LNCAP (cell line): Measurements from ENCODE around the gene GSTP1.

ENCODE experiments used
- TF ChIP-seq, protein P1 (sequence below): fragments of 450-650 bp; IDR thresholded peaks from 2 replicates; pipeline ENCODE4 v1.5.1; 2017; ENCODE audit warnings: mild to moderate bottlenecking

Gene GSTP1

GRCh38 chr11:67558084-67558772 lies 25.4 kb upstream of the GSTP1 start:
- TF ChIP-seq, protein P1, sequence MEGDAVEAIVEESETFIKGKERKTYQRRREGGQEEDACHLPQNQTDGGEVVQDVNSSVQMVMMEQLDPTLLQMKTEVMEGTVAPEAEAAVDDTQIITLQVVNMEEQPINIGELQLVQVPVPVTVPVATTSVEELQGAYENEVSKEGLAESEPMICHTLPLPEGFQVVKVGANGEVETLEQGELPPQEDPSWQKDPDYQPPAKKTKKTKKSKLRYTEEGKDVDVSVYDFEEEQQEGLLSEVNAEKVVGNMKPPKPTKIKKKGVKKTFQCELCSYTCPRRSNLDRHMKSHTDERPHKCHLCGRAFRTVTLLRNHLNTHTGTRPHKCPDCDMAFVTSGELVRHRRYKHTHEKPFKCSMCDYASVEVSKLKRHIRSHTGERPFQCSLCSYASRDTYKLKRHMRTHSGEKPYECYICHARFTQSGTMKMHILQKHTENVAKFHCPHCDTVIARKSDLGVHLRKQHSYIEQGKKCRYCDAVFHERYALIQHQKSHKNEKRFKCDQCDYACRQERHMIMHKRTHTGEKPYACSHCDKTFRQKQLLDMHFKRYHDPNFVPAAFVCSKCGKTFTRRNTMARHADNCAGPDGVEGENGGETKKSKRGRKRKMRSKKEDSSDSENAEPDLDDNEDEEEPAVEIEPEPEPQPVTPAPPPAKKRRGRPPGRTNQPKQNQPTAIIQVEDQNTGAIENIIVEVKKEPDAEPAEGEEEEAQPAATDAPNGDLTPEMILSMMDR, result no peak

DNA sequence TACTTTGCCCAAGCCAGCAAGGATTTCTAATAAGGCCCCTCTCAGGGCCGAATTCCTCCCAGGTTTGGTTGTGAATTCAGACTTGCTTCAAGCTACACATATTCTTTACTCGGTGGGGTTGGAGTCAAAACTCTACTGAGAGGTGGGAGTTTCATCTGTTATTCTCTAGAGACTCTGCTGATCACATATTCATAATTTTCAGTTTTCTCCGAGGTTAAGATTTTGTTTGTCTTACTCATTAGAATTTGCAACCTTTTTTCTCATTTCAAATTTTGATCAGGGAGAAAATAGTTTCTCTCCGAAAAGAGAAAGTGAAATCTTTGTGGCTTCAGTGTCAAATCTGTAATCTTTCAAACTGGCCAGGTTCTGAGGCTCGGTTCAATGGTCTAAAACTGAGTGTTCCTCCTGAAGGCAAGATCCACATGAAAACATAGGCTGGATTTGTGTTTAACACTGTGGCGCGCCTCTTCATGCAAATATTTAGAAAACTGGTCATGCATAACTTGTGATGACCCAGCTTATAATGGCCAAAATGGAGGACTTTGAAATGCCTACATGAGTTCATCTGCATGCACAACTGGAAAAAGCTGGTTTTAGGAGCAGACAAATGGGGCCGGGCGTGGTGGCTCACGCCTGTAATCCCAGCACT lies 21.5 kb upstream of the GSTP1 start:
- TF ChIP-seq, protein P1, result no peak

DNA sequence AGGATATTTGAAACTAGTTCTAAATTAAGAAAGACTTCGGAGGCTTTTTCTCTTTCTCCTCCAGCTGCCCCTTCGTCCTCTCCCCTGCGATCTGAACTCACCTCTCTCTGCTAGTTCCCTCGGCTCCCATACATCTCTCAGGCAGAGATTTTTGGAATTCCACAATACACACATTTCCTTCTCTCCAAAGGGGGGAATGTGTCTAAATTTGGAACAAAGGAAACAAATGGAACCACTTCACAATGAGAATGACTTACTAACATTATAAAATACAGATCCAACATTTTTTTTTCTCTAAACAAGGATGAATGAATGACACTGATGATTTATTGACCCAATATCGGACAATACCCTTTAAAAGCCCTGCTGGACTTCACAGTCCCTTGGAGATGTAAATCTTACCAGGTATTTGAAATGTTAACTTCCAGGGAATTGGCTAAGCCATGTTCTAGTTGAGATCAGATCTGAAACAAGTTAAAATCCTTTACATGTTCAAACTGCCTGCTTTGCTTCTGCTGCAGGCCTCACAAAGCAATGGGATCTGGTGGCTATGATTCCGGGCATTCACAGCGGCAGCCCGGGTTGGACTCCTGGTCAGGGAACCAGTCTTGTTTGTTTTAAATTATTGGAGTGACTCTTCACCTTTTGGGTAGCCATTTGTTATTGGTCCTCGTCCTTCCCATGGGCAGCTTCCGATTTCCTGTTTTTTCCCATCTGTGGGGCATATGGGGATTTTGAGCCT lies 20.5 kb upstream of the GSTP1 start:
- TF ChIP-seq, protein P1, result no peak

- TF ChIP-seq, protein P1, result no peak
Measured at GRCh38 chr11:67564230-67564629, 19.4 kb upstream of the GSTP1 start.

- TF ChIP-seq, protein P1, result no peak
Measured at GRCh38 chr11:67571443-67571842, 12.2 kb upstream of the GSTP1 start.

GRCh38 chr11:67572305-67572704 lies 11.3 kb upstream of the GSTP1 start:
- TF ChIP-seq, protein P1, result no peak

GRCh38 chr11:67572747-67573419 lies 10.7 kb upstream of the GSTP1 start:
- TF ChIP-seq, protein P1, result peak; percentile 89
